NK-92 treated with Interleukin-12 subunit alpha and Interleukin-12 subunit beta, amount 100 ng/mL, for 24 hours (cell line): ENCODE results near the gene NAALADL2.

ENCODE experiments used
- DNase-seq: peaks from one replicate; lab custom pipeline; 2025; lab: John Stamatoyannopoulos, UW

The NAALADL2 gene

DNA sequence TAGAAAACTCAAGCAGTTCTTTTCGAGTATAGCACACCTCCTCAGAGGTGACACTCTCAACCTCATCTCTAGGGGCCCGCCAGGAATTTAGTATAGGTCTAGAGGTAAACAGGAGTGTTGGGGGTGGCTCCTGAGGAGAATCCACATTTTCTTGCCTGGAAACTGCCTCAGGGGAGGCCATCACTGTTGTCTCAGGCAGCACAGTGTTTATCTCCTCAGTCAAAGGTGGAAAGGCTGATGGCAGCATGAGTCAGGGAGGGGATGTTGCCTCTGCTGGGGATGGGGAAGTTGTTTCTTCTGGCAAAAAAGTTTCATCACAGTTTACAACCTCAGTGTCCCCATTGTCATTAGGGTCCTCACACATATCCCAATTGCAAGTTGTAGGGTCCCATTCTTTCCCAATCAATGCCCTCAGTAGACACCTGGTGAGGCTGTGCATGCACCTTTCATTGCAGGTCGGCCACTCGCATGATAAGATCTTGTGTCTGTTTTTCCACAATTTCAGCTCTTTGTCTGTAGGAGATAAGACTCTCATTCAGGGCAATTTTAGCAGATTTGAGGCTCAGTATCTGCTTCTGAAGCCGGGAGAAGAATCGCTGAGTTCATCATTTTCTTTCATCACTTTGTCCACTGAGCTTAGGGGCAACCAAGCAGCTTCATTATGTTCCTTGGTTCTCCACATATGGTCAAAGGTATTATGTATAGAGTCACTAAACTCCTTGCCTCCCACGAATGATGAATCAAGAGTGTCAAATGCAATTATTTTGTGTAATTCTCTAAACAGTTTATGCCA, 25.8 kb downstream of the NAALADL2 start:
- no peak for DNase-seq

GRCh38 chr3:174891524-174892203, 32.5 kb downstream of the NAALADL2 start:
- DNase-seq: no peak

DNA sequence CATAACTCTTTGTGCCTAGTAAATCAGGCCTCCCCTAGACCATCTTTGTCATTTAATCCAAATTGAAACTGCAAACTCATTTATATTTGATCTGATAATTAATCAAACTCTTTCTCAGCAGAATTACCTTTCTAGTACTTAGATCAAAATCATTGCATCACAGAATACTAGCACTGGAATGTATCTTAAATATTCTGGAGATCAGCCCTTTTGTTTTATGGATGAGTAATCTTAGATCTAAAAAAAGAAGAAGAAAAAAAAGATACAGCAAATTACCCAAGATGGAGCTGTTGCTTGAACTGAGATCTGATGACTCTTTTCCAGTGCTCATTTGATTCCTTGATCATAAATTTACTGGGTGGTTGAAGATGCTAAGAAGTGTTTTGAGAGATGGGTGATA, 47.9 kb downstream of the NAALADL2 start:
- DNase-seq: no peak

- DNase-seq: no peak
These were observed 48.7 kb downstream of the NAALADL2 start for GRCh38 chr3:174907628-174908407.

DNA sequence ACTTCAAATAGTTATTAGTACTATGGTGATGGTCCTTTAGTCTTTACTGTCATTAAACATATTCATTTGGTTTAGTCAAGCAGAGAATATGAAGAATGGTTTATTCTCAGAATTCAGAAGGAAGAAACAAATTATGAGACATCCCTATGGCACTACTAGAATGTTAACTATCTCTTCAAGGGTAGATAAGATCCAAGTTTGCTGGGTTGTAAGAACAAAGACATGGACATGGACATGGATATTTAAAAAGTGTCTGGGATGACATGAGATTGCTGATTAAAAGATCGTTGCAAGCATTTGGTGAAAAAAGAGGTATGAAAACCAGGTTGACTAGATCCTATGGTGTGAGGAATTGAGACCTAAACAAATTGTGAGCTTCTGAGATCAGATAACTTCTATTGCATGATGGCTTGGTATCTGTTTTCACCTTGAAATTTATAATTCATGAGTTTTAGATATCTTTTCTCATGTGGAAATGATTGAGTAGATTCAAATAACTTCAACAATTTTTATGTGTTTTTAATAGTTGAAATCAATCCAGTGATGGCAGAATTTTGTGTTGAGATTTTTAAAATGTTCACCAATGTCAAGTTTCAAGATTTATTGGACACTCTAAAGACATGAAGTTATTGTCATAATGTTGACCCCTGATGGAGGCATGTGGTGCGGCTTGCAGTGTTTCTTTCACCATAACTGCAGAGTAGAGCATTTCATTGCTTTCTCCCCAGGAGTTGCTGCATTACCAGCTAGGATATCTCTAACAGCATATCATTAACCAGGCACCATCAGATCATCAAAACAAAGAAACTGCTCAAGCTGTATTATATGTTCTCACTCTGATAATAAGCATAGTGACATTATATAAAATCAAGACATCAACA, 72.6 kb downstream of the NAALADL2 start:
- DNase-seq: no peak

- no peak for DNase-seq
These were observed 77.5 kb downstream of the NAALADL2 start for GRCh38 chr3:174936590-174936989.

- DNase-seq: no peak
These were observed 78.3 kb downstream of the NAALADL2 start for GRCh38 chr3:174937478-174937877.

DNA sequence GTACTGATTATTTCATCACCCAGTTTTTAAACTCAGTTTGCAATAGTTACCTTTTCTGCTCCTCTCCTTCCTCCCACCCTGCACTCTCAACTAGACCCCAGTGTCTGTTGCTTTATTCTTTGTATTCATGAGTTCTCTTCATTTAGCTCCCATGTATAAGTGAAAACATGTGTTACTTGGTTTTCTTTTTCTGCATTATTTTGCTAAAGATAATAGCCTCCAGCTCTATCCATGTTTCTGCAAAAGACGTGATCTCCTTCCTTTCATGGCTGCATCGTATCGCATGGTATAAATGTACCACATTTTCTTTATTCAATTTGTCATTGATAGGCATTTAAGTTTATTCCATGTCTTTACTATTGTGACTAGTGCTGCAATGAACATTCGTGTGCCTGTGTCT, 79.0 kb downstream of the NAALADL2 start:
- DNase-seq: no peak

DNA sequence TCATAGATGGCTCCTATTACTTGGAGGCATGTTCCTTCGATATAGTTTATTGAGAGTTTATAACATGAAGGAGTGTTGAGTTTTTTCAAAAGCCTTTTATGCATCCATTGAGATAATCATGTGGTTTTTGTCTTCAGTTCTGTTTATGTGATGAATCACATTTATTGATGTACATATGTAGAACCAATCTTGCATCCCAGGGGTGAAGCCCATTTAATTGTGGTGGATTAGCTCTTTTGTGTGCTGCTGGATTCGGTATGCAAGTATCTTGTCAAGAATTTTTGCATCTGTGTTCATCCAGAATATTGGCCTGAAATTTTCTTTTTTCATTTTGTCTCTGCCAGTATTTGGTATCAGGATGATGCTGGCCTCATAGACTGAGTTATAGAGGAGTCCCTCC, 81.0 kb downstream of the NAALADL2 start:
- no peak for DNase-seq

DNA sequence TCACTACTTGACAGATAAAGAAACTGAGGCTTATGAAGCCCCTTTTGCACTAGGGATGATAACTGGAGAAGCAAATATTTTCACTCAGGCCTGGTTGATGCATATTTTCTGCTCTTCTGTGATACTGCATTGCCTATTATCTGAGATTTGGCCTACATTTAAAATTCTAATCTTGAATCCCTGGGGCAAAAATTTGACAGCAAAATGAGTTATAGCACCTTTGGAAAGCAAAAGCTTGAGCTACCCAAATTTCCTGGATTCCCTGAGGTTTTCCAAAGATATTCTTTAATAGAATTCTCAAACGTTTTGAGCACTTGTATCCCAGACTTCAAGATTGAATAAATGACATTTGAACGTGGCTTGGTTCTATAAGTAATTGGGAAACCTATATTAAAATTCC, 86.1 kb downstream of the NAALADL2 start:
- DNase-seq: no peak

- no peak for DNase-seq
These were observed 86.8 kb downstream of the NAALADL2 start for GRCh38 chr3:174945951-174946350.

DNA sequence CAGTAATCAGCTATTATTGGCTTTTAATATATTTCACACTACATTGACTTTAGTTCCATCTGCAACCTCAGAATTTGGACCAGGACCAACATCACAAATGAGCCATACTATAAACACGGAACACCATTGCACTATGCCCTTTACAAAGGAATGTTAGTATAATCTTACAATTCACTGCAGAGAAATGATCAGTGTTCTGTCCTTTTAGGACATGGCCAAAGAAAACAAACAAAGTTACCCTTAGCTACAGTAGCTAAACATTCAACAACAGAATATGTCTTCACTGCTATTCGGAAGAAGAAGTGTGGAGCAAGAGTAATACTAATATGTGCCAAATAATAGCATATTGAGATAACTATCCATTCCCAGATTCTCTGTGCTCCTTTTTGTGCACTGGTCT, 90.4 kb downstream of the NAALADL2 start:
- no peak for DNase-seq

DNA sequence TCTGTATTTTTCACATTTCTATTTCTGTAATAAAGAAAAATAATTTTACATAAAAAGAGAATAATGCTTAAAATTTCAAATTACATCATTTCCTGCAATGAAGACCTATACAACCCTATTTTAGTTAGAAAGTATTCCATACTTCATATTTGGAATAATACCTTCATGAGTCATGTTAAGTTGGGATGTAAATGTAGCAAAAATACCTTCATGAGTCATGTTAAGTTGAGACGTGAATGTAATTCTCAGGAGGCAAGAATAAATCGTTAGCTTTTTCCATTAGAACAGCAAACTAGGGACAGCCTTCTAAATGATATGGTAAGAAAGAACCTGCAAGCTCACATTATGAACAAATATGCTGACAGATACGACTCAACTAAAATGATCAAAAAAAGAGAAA, 91.9 kb downstream of the NAALADL2 start:
- DNase-seq: no peak

- no peak for DNase-seq
These were observed 92.4 kb downstream of the NAALADL2 start for GRCh38 chr3:174951498-174952005.

GRCh38 chr3:174953068-174953467, 93.9 kb downstream of the NAALADL2 start:
- DNase-seq: no peak

- no peak for DNase-seq
These were observed 96.4 kb downstream of the NAALADL2 start for GRCh38 chr3:174955513-174956016.

DNA sequence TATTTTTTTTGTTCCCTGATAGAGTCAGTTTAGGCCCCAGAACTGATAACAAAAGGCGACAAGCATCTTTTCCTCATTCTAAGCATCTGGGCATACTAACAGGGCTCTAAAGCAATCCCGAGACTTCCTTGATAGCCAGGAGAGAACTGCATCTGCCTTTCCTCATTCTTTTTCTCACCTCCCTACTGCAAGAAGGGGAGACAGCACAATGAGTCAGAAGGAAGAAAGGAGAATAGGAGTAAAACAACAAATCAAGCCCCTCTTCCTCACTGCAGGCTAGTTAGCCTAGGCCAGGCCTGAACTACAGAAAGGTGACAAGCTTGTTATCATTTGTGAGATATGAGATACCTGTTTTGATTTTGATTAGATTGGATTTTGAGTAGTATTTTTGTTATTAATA, 97.9 kb downstream of the NAALADL2 start:
- no peak for DNase-seq

DNA sequence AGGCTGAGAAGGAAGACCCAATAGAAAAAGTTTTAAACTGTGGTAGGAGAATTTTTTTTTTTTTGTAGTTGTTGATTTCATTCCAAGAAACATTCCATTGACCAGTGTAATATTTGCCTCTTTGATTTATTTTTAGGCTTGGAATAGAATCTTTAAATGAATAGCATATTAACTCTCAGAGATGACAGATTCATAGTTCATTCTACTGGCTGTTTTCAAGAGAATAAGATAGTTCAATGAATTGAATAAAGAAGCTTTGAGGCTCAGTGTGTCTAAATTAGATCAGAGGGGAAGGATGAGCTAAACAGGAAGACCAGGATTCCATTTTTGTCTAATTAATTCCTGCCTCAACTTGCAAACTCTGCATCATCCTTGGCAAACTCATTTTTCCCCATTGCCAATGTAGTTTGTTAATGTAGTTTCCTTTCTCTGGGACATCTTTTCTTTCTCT, 98.4 kb downstream of the NAALADL2 start:
- no peak for DNase-seq

DNA sequence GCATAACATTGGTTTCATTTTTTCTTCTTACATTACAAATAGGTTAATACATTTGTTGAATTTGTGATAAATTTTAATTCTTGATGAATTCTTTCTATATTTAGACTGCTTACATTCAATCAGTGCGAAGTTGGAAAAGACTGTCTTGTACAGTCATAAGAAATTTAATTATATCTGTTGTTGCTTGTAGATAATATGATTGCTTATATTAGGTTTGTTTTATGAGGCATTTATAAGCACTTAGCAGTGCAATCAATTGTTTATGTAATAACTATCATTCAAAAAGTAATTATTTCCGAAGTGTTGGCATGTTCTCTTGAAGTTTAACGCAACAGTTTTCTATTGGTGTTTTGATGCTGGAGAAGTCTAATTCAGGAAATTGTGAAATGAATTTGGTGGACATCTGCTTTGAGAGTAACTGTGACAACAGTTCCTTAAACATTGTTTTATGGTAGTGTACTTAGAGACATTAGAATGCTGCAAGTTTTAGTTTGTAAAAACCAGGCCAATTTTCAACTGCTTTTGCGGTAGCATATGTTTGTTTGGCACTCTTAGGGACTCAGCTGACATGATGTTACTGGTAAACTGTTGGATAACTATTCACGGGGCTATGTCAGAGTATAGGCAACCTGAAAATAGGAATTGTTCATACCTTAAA, 99.7 kb downstream of the NAALADL2 start:
- no peak for DNase-seq

DNA sequence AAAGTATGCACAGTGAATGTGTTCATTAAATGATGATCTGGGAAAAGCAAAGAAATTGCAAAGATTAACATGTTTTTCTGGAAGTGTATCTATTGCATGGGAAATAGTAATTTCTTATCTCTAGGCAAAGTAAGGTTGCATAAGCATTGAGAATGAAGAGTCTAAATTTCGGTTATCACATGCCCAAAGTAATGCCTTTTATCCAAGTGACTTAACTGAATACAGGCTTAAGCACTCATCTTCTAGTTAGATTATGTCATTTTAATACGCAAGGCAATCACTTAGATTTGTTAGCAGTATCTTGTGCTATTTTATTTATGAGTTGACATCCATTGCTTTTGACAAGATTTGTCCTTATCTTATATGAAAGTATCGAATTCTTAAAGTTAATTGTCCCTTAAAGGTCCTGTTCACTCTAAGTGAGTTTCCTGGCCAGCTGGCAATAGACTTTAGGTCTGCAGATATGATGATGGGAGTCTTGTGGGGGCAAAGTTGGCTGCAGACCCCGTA, 100.5 kb downstream of the NAALADL2 start:
- DNase-seq: no peak

DNA sequence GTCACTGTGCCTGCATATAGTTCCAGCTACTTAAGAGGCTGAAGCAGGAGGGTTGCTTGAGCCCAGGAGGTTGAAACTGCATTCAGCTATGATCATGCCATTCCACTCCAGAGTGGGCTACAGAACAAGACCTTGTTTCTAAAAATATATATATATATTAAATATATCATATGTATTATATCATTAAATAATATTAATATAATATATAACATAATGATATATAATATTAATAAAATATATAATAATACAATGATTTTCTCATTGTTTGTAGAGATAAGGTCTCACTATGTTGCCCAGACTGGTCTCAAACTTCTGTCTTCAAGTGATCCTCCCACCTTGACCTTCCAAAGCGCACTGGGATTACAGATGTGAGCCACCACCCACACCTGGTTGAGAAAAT, 101.8 kb downstream of the NAALADL2 start:
- DNase-seq: no peak
